IPS DF 4.7 (cell line): Measurements from ENCODE around the gene SCNM1.

Source experiments
- DNase-seq: peaks from one replicate; pipeline ENCODE4 v3.0.0-alpha.2; 2013; ENCODE audit warnings: low spot score; ENCODE audit errors: extremely low read depth

The SCNM1 gene, protein sequence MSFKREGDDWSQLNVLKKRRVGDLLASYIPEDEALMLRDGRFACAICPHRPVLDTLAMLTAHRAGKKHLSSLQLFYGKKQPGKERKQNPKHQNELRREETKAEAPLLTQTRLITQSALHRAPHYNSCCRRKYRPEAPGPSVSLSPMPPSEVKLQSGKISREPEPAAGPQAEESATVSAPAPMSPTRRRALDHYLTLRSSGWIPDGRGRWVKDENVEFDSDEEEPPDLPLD

DNA sequence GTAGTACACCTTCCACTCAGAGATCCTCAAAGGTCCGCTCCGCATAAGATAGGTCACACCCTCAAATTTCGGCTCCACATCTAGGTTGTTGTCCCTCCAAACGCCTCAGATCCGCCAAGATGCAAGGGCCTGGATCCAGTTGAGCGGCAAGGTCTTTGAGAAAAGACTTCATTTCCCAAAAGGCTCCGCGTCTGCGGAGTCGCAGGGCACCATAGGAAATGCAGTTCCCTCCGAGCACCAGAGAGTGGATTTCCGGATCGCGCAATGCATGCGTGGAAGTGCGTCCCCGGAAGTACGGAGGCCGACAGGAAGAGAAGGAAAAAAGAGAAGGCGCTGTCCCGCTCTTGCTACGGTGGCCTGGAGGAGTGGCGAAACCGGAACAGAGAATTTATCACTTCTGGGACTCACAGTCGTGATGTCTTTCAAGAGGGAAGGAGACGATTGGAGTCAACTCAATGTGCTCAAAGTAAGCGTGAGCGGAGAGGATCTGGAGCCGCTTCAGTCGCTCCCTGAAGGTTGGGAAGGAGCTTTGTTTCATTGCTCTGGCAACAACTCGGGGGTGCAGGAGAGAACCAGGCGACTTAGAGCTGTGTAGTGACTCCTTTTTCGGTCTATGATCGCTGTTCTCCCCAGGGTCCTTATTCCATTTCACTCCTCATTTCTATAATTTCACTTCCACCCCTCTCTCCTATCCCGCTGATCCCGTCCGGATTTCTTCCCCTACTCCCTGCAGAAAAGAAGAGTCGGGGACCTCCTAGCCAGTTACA lies at the start of gene SCNM1, which contains the start of gene LYSMD1:
Gene SCNM1, plus strand, starts transcription at position 407 of the 767 bp plus-strand sequence. Its CDS starts 9 bp downstream, at position 416.
Gene LYSMD1, minus strand, starts transcription at position 165 of the 767 bp plus-strand sequence. CDS start 644 bp downstream, outside the sequence.
- peak; percentile 95 for DNase-seq

DNA sequence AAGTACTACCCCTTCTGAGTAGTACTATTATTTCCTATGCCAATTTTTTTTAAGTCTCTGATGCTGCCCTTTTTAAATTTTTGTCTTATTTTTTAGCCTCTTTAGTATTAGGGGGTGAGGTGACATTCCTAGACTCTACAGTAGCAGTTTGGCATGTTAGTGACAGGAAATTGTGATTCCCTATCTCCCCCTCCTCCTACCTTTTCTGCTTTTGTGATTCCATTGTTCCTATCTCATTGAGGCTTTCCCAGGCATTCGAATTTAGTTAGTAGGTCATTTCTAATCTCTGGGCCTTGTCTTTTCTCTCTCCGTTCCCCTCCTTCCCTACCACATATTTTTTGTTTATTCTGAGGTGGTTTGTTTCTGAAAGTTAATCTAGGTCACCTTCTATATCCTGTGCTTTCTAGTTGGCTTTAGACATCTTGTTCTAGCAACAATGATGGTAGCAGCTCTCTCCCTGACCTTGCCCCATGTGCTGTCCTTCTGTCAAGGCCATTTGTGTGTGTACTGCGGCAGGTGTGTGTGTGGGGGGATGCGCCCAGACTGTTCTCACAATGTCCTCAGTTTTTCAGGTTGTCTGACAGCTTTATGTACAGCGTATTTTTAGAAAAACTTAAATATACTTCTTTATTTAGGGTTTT lies 41.1 kb upstream of the SCNM1 start:
- DNase-seq: no peak

DNA sequence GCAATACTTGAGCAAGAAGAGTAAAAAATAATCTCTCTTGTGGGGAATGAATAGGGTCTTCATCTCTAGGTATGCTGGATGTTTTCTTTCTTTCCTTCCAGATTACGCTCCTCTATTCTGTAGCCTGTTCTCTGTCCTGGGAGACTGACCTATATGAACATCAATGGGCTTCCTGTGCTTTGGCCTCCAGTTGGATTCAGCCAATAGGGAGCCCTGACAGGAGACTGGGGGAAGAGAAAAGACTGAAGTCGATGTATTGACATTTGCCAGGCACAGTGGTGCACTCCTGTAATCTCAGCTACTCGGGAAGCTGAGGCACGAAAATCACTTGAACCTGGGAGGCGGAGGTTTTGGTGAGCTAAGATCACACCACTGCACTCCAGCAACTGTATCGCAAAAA lies 37.1 kb upstream of the SCNM1 start:
- DNase-seq: no peak

DNA sequence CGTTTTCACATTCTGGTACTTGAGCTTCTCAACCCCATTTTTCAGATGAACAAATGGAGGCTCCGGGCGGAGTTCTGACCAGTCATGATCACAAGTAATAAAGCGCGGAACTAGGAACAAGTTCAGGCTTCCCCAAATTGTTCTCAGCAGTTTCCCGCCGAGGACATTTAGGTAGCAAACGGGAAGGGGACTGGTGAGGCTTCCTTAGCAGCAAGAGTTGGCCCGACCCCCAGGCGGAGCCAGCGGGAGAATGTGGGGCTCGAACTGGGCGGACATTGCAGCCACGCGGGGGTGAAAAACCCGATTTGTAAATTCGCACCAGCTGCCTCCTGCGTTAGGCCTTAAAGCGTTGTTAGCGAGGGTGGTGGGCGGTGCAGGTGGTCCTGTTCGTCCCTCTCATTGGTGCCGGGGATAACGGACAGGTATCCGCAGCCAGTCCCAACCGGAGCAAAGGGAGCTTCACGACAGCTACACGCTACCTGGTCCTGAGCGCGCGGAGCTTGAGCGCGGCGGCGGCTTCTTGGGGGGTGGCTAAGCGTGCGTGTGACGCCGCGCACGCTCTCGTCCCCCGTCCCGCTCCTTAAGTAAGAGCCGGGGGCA lies 34.9 kb upstream of the SCNM1 start:
- DNase-seq: peak; percentile 75

DNA sequence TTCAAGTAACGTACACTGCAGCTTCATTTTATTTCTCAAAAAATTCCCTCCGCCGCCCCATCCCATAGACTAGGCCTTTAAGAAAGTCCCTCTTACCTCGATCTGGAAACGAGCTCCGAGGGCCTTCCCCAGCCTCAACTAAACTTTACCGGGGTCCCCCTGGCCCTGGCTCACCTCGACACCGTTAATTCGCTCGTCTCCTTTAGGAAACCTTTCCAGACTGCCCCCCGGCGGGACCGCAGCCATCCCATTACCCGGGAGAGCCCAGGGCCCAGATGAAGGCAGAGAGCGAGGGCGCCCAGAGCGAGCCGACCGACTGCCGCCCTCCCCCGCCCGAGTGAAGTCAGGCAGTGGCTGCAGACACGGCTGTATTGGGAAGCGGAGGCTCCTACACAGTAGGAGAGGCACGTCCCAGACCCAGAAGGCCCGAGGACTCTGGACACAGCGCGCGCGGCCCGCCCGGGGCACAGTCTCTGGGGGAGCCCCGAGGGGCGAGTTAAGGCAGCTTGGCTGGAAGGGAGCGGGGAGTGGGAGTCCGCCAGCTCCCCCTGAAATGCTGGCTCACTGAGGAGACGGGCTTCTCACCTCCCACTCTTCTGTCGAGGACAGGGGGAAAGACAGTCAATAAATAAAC lies 34.1 kb upstream of the SCNM1 start:
- no peak for DNase-seq

DNA sequence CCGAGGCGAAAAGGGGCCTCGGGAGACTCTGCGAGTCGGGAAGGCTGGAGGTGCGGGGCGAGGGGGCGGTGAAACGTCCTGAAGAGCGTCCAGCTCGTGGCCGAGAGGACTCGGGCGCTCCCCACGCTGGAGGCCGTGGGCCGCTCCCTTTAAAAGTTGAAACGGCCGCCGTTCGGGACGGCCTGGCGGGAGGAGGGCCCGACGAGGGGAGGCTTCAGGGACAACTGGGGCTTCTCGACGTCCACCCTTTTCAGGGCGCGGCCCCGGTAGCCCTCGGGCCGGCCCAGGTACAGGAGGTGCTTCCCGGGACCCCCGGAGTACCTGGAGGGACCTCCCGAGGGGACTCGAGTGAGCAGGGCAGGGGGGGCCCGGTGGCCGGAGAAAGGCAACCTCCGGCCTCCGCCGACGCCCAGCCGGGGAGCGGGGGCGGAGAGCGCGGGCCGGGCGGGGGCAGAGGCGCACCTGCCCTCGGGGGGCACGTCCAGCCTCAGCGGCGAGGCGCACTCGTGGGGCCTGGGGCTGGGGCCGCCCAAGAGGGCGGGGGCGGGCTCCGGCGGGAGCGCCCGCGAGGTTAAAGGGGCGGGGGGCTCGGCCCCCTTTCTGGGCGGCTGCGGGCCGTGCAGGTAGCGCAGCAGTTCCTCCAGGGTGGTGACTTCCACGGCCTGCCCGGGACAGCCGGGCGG lies 33.5 kb upstream of the SCNM1 start:
- DNase-seq: no peak

DNA sequence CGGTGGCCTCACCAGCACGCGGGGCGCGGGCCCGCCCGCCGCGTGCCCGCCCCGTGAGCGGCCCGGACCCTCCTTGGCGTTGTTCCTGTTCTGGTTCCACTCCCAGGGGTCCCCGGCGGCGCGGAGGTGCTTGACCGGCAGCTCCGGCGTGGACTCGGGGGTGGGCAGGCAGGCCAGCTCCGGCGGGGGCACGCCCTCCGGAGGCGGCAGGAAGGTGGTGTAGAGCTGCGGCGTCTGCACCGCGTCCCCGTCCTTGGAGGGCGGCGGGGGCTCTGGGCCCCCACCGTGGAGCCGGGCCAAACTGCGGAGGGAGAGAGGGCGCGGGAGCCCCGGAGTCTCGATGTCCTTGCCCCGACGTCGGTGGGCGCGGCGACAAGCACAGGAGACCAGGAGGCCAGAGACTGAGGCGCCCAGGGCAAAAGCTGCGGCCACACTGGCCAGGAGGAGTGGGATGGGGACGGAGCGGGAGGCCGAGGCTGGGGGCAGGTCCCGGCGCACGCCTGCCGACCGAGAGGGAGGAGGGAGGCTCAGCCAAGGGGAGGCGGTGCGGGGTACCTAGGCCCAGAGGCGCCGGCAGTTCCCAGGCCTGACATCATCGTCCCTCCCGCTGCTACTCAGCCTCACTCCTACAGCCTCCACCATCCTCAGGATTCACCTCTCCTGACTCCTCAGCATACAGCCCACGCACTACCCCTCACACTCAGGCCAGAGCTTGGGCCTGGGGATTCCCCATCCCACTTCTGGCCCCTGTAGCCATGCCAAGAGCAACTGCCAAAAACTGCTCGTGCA lies 32.7 kb upstream of the SCNM1 start:
- DNase-seq: no peak

DNA sequence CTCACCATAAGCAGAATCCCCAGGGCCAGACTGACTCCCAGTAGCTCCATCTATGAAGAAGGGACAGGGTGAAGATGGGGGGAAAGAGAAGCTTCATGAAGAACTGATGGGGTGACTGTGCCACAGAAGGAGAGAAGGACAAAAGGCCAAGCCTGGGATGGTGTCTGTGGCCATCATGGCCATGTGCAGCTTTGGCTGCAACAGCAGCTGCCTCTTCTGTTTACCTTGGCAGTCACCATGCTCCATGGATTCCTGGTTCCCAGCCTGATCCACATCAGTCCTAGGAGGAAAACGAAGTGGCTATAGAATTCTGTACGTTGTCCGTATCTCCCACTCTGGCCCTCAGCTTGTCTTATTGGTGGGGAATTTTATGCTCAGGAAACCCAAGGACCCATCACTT lies 31.5 kb upstream of the SCNM1 start:
- no peak for DNase-seq

DNA sequence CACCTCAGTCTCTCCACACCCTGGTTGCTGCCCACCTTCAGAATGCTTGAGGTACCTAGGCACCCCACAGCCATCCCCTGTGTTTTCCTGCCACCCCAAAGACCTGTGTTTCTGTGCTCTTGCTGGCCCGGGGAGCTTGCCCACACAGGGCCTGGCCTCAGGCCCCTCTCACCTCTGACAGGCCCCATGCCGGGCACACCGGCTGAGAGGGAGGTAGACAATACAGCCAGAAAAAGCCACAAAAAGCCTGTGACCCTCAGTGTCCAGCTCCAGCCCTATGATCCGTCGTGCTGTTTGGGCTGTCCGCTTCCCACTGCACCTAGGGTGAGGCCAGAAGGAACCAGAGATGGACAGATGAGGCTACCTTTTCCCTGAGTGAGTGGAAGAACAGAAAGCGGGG lies 31.0 kb upstream of the SCNM1 start:
- DNase-seq: no peak

DNA sequence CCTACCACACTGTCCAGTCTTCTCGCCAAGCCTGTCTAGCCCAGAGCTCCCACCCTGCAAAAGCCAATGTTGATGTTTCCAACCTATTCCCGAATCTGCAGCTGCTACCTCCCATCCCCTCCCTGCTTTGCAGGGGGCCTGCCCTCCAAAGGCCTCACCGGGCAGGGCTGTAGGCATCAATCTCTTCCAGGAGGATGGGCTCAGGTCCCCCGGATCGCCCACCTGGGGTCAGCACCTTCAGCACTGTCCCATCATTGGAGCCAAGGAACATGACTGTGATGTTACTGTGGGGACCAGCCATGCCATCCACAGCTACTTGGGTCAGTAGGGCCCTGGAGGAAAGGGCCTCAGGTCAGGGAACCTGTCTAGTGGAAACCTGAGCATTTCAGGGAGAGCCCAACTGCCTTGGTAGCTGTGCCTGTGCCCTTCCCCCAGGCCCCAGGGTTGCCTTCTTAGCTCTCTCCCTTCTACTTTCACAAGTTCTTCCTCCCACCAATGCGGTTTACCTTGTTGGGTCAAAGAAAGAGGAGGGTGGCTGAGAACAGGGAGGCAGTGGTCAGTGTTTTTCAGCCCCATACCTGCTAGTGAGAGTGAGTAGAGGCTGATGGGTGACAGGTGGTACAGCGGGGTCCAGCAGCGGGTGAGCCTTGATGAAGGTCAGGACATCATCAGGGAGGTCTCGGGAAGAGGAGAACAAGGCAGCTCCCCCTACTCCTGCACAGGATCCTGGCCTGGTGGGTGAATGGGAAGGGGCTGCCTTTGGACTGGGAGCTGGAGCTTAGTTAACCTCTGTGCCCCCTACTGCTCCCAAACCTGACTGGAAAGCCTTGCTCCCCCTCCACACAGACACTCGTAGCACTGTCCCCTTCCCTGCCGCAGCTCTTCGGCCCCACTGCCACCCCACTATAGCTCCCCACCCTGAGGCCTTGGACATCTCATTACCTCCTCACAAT lies 30.2 kb upstream of the SCNM1 start:
- no peak for DNase-seq

DNA sequence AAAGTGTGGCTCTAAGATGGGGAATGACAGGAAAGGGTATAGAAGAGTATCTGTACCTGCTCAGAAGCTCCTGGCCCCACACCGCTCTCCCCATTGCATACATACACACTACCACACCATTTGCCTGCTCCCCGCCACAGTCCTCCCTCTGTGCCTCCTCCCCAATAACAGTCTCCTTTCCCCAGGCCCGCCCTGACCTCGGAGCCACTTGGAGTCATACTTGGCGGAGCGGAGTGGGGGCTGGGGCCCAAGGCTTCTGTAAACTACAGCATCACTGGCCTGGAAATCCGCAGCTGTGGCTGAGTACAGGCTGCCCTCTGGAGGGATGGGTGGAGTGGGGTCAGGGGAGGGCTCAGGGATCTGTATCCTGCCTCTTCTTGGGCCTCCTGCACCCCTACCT lies 28.2 kb upstream of the SCNM1 start:
- no peak for DNase-seq

DNA sequence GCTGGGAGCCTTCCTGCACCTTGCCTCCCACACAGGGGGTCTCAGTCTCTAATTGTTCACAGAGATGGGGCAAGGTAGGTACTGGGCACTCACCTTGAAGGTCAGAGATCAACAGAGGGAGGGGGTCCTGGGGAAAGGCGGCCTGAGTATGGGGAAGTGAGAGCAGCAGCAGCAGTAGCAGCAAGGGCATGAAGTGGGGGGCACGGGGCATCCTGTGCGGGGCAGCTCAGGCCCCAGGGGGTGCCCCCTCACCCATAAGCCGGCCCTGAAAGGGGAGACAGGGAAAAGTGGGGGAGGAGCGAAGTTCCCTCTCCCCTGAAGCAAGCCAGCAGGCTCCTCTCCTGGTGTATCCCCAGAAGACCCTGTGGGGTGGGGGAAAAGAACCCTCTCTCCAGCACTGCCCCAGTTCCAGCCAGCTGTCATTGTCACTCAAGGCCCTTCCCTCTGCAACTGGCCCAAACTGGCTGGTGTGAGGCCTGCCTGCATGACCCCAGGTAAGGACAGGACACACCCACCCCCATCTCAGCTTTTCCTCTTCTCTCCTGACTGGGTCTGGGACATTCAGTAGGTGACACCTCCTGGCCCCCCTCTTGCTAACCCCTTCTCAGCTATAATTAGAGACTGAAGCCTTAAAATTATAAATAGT lies 23.4 kb upstream of the SCNM1 start:
- DNase-seq: no peak

DNA sequence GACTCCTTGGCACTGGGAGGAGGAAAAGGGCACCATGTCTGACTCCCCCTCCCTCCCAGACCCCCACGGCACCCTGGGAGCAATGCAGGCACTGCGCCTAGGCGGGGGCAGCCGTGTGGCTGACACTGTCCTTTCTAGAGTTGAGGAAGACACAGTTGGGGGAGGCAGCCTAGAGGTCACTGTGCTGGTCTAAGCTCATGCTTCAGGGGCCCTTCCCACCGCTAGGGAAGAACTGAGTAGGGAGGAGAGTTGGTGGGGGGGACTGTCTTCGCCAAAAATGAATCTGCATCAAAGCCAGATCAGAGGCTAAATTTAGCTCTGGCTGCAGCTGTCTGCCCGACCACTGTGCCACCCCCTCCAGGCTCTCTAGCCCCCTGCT lies 22.9 kb upstream of the SCNM1 start:
- DNase-seq: no peak

DNA sequence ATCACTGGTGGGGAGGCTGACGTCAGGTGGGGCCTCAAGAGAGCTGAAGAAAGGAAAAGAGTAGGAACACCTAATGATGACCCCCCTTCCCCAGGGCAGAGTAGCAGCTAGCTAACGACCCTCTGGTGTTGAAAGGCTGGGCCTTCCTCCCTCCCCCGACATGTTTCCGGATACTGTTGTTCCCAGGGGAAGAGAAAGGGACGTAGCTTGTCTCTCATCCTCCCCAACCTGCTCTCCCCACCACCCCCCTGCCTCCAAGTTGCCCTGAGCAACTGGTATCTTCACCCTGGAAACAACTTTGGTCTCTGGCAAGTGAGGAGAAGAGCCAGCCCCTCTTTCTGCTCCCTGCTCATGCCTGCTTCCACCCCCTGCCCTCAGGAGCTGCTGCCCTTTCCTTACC lies 22.0 kb upstream of the SCNM1 start:
- no peak for DNase-seq

DNA sequence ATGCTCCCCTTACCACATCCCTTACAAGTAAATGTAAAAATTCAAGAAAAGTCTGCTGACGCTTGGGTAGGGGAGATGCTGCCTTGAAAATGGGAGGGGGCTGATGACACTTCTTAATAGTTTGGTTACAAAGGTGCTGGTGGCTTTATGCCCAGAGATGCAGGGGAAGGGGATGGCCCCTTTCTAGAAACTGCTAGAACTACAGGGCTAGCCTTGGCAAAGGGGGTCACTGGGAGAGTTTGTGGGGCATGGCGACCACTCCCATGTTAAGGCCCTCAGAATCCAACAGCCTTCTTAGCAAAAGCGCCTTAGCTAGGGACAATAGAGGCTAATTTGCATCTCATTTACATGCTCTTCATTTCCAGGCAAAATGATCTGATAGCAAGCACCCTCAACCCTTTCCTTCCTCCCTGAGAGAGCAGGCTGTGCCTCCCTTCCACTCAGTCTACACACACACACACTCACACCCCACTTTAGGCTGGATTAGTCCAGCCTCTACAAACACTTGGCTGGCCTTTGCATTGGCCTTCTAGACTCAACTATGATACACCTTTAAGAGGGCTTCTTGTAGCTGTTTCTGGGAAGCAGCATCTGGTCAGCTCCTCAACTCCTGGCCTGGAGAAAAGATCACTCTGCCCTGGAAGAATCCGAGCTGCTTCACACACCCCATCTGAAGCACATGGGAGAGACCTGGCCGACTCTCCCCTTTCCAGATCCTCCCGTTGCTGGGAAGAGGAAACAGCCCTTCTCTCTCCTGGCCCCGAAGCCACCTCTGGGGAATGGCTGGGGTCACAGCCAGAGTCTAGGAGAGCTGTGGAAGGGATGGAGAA lies 21.3 kb upstream of the SCNM1 start:
- no peak for DNase-seq

DNA sequence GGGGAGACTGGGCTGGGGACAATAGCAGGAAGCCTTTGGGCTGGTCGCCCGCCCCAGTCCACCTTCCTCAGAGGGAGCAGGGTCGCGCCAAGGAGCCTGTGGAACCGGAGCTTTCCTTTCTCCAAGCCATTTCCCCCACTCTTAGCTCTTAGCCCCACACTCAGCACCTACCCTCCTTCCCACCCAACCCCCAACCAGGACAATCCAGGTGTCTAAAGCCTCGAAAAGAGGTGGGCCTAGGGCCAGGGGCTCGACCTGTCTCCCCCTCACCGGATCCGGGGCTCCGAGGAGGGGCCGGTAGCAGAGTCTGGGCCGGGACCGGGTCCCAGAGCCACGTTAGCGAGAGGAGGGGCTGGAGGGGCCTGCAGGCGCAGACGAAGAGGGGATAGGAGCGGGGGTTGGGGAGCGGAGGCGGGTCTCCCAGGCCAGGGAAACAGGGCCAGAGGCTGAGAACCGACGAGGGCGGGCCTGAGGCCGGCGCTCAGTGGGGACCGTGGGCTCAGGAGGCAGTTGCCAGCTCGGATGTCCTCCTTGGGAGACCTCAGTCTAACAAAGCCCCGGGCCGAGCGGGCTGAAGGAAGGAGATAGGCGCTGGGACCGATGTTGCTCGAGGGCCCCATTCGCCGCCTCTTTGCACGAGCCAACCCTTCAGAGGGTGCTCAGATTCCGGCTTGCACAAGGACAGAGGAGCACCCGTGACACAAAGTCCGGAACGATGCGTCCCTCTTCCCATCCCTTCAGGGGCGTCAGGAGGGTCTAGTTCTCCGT lies 20.5 kb upstream of the SCNM1 start:
- DNase-seq: no peak

DNA sequence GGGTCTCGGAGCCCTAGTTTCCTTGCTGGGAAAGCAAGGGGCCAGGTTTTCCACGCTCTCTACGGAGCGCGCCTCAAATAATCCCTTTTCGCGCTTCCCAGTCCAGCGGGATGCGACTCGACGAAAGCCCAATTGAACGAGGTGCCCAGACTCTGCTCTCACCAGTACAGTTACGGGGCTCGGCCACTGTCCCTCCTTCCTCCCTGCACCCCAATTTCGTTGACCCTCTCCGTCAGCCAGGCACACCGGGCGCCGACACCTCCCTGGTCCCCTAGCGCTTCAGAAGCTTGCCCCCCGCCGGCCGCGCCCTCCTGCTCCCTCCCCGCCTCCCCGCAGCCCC lies 19.9 kb upstream of the SCNM1 start:
- no peak for DNase-seq
